ENCODE measurements around the gene SOCS2. TPM values are rescaled to one million over a fixed set of nuclear protein-coding genes. Genes with fewer than 3 reads are reported as not detected.

Gene SOCS2
- total and polyA plus RNA-seq, 10 of the 15 experiments (the other 5 are each of a cell fraction or from before 2014, with no cell fraction given) = 2.6 to 12.0 (median 7.2) TPM

DNA sequence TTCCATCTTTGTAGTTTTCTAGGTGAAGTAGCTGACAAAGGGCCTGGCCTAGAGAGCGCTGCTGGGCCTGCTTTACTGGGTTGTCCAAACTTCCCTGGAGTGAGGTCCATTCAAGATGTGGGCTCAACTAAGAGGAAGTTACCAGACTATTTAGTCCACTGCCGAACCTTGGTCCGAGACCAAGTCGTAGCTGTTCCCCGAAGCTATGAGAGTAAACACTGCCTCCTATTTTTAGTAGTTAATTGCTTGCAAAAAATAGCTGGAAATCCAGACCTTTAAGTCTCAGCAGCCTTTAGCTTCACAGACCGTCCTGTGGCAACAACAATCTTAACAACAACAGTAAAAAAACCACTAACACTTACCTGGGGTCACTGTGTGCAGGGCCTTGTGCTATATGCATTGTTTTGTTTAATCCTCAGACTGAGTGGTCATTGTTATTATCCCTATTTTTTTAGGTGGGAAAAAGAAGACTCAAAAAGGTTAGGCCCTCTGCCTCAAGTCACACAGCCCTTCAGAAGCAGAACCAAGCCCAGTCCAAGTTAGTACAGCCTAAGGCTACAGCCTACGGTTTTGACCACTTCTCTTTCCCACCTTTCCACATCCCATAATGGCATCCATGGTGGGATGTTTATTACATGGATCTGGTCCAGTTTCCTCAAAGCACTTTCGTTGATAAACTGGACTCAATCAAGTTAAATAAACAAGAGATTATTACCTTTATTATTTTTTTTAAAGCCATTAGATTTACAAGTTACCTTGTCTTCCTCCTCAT is 30.6 kb downstream of the SOCS2 start:
- Histone ChIP-seq H3K4me3 (no peak overlapping the region), H3K9me3 (replicated peaks; ENCODE audit: control insufficient read depth, insufficient read depth, low read length) (no peaks in the 10 kb centered on the region), H4K20me1 (ENCODE audit: control insufficient read depth, insufficient read depth) (no peaks in the 10 kb centered on the region), H3K9ac (ENCODE audit: control insufficient read depth, insufficient read depth, low read length) (no peak overlapping the region), H3K4me1 (ENCODE audit: control insufficient read depth, insufficient read depth, low read length) (no peaks in the 10 kb centered on the region), H3K27me3 (replicated peaks in 1 of 2; ENCODE audit: control insufficient read depth in 2 of 2, insufficient read depth in 2 of 2, low read length in 1 of 2) (no peaks in the 10 kb centered on the region; a peak in 1 of 4 replicates), H3K36me3 (ENCODE audit: control insufficient read depth in 2 of 2, insufficient read depth in 2 of 2, low read length in 1 of 2) (no peaks in the 10 kb centered on the region), H3K79me2 (ENCODE audit: control insufficient read depth, insufficient read depth, low read length) (no peaks in the 10 kb centered on the region), H2AFZ (ENCODE audit: control insufficient read depth, low read depth, low read length) (no peak overlapping the region), H3K4me2 (ENCODE audit: control insufficient read depth, insufficient read depth) (no peak overlapping the region), H3K27ac (ENCODE audit: control insufficient read depth, insufficient read depth) (no peak overlapping the region)
- ChIA-PET SMC1A (ENCODE audit: uncharacterized antibody, unreplicated experiment) (interaction anchor here (0.9 kb wide), 1 partner anchor 12 kb away, joined by 4 read pairs; no protein-coding TSS in a partner anchor), RAD21 (ENCODE audit: unreplicated experiment) (interaction anchor here (1.8 kb wide), 1 partner anchor 9 kb away, joined by 3 read pairs; no protein-coding TSS in a partner anchor), CTCF (interaction anchor here (0.6 to 1.1 kb wide), 3 partner anchors 362 to 1660 kb away, joined by 3 to 4 read pairs (median 3); no protein-coding TSS in a partner anchor), POLR2A (interaction anchor here (0.7 kb wide), 1 partner anchor 18 kb away, joined by 3 read pairs; no protein-coding TSS in a partner anchor)
- no TSS peak for BruUV-seq (replicated peaks)
- TF ChIP-seq SRF (IDR thresholded peaks at IDR 0.05; ENCODE audit: low read depth in 2 of 2, low read length in 2 of 2) (no peak), PML (IDR thresholded peaks at IDR 0.05; ENCODE audit: low read length) (no peak), SMAD5 (IDR thresholded peaks at IDR 0.05; ENCODE audit: low read depth) (no peak), CREM (IDR thresholded peaks at IDR 0.05; ENCODE audit: low read depth) (no peak), KAT2A (conservative IDR thresholded peaks at IDR 0.05; ENCODE audit: control insufficient read depth, low read depth, low read length) (no peak), RBBP5 (conservative IDR thresholded peaks at IDR 0.05) (no peak), ZNF217 (IDR thresholded peaks at IDR 0.05) (no peak)
- TF ChIP-seq, protein P1, sequence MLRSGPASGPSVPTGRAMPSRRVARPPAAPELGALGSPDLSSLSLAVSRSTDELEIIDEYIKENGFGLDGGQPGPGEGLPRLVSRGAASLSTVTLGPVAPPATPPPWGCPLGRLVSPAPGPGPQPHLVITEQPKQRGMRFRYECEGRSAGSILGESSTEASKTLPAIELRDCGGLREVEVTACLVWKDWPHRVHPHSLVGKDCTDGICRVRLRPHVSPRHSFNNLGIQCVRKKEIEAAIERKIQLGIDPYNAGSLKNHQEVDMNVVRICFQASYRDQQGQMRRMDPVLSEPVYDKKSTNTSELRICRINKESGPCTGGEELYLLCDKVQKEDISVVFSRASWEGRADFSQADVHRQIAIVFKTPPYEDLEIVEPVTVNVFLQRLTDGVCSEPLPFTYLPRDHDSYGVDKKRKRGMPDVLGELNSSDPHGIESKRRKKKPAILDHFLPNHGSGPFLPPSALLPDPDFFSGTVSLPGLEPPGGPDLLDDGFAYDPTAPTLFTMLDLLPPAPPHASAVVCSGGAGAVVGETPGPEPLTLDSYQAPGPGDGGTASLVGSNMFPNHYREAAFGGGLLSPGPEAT (IDR thresholded peaks at IDR 0.05; ENCODE audit: low read depth) = no peak
- TF ChIP-seq, protein P2, sequence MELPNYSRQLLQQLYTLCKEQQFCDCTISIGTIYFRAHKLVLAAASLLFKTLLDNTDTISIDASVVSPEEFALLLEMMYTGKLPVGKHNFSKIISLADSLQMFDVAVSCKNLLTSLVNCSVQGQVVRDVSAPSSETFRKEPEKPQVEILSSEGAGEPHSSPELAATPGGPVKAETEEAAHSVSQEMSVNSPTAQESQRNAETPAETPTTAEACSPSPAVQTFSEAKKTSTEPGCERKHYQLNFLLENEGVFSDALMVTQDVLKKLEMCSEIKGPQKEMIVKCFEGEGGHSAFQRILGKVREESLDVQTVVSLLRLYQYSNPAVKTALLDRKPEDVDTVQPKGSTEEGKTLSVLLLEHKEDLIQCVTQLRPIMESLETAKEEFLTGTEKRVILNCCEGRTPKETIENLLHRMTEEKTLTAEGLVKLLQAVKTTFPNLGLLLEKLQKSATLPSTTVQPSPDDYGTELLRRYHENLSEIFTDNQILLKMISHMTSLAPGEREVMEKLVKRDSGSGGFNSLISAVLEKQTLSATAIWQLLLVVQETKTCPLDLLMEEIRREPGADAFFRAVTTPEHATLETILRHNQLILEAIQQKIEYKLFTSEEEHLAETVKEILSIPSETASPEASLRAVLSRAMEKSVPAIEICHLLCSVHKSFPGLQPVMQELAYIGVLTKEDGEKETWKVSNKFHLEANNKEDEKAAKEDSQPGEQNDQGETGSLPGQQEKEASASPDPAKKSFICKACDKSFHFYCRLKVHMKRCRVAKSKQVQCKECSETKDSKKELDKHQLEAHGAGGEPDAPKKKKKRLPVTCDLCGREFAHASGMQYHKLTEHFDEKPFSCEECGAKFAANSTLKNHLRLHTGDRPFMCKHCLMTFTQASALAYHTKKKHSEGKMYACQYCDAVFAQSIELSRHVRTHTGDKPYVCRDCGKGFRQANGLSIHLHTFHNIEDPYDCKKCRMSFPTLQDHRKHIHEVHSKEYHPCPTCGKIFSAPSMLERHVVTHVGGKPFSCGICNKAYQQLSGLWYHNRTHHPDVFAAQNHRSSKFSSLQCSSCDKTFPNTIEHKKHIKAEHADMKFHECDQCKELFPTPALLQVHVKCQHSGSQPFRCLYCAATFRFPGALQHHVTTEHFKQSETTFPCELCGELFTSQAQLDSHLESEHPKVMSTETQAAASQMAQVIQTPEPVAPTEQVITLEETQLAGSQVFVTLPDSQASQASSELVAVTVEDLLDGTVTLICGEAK (IDR thresholded peaks at IDR 0.05; ENCODE audit: borderline replicate concordance) = no peak
- ATAC-seq (no peak), DNase-seq (ENCODE audit: low read depth, low spot score) (no peak), FAIRE-seq (no peak)
- intact Hi-C loops (cut with micrococcal nuclease; ENCODE audit: unreplicated experiment) = no loop called here
- WGBS (ENCODE audit: insufficient coverage, insufficient replicate concordance, low lambda C conversion rate, missing lambda C conversion rate) = 68% methylated on average over 8 of the region's 8 CpGs
- in situ Hi-C loops (cut with MboI) = no loop called here

Measured in GM12878 (cell line).